NT2/D1 (cell line): Measurements from ENCODE around the gene HSDL2.

Experiments used
- DNase-seq: peaks from one replicate; pipeline ENCODE4 v3.0.0-alpha.2; 2011; ENCODE audit warnings: low read depth, low spot score
- H3K27me3 ChIP-seq: 2 replicates; pipeline ENCODE4 v1.6.0; 2011; ENCODE audit warnings: mild to moderate bottlenecking; ENCODE audit not compliant: insufficient read length, insufficient read depth
- H3K36me3 ChIP-seq: 2 replicates; pipeline ENCODE4 v1.6.1; 2011; ENCODE audit warnings: mild to moderate bottlenecking, low read length, mixed read lengths; ENCODE audit not compliant: insufficient read depth, insufficient read length
- H3K4me1 ChIP-seq: 2 replicates; pipeline ENCODE4 v1.5.1; 2011; ENCODE audit not compliant: insufficient read depth, insufficient read length
- H3K4me3 ChIP-seq: 2 replicates; pipeline ENCODE4 v1.5.1; 2011; ENCODE audit warnings: low read depth; ENCODE audit not compliant: insufficient read length
- H3K9ac ChIP-seq: 2 replicates; pipeline ENCODE4 v1.6.0; 2011; ENCODE audit warnings: low read depth; ENCODE audit not compliant: insufficient read length
- H3K9me3 ChIP-seq: 2 replicates; pipeline ENCODE4 v1.5.1; 2011; ENCODE audit warnings: mild to moderate bottlenecking, low read length; ENCODE audit not compliant: insufficient read depth
- SUZ12 ChIP-seq: IDR thresholded peaks from 2 replicates; pipeline ENCODE4 v1.6.1; 2011; ENCODE audit not compliant: insufficient read length, insufficient read depth; ENCODE audit errors: extremely low read depth
- YY1 ChIP-seq: IDR thresholded peaks from 2 replicates; pipeline ENCODE4 v1.6.1; 2011; ENCODE audit not compliant: insufficient read length, insufficient read depth
- ZNF274 ChIP-seq: IDR thresholded peaks from 2 replicates; pipeline ENCODE4 v1.6.1; 2011; ENCODE audit warnings: mild to moderate bottlenecking, low read depth, low read length

HSDL2 gene

DNA sequence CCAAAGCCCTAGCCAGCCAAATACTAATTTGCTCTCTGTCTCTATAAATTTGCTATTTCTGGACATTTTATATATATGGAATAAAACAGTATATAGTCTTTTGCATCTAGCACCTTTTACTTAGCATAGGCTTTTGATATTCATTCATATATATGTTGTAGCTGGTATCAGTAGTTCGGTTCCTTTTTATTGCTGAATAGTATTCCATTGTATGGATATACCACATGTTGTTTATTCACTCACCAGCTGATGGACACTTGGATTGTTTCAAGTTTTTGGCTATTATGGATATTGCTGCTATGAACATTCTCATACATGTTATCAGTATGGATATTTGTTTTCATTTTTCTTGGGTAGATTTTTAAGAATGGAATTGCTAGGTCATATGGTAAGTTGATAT is 82.9 kb downstream of the HSDL2 start:
- Histone ChIP-seq H3K36me3 (peaks cover 45% of the 10 kb centered on the region), H3K4me1 (no peaks in the 10 kb centered on the region), H3K4me3 (no peak overlapping the region), H3K9ac (no peak overlapping the region), H3K27me3 (no peaks in the 10 kb centered on the region), H3K9me3 (peaks cover 11% of the 10 kb centered on the region)
- no peak for DNase-seq
- no peak for TF ChIP-seq ZNF274
- TF ChIP-seq SUZ12 = no peak
- TF ChIP-seq YY1 = no peak

- TF ChIP-seq ZNF274 (no peak), SUZ12 (no peak)
- Histone ChIP-seq H3K27me3 (no peaks in the 10 kb centered on the region), H3K4me3 (no peak overlapping the region), H3K9ac (no peak overlapping the region), H3K36me3 (peaks cover 32% of the 10 kb centered on the region), H3K9me3 (peaks cover 11% of the 10 kb centered on the region), H3K4me1 (no peaks in the 10 kb centered on the region)
- no peak for DNase-seq
Observed at GRCh38 chr9:112465352-112465751, 85.4 kb downstream of the HSDL2 start.

- Histone ChIP-seq H3K4me1 (no peaks in the 10 kb centered on the region), H3K9ac (no peak overlapping the region), H3K36me3 (peaks cover 22% of the 10 kb centered on the region), H3K9me3 (peaks cover 7% of the 10 kb centered on the region; the same call in 1 of the 2 replicates), H3K4me3 (no peak overlapping the region), H3K27me3 (no peaks in the 10 kb centered on the region)
- no peak for DNase-seq
- TF ChIP-seq ZNF274 (no peak), SUZ12 (no peak), YY1 (no peak)
Observed at GRCh38 chr9:112472996-112473395, 93.1 kb downstream of the HSDL2 start.

GRCh38 chr9:112473986-112474385 is 94.1 kb downstream of the HSDL2 start:
- H3K4me1 ChIP-seq = no peaks in the 10 kb centered on the region
- TF ChIP-seq SUZ12 (no peak), ZNF274 (no peak), YY1 (no peak)
- H3K27me3 ChIP-seq = no peaks in the 10 kb centered on the region
- H3K9me3 ChIP-seq = peaks cover 7% of the 10 kb centered on the region; the same call in 1 of the 2 replicates
- DNase-seq = no peak
- no peak overlapping the region for H3K9ac ChIP-seq
- peaks cover 20% of the 10 kb centered on the region for H3K36me3 ChIP-seq
- H3K4me3 ChIP-seq = no peak overlapping the region

DNA sequence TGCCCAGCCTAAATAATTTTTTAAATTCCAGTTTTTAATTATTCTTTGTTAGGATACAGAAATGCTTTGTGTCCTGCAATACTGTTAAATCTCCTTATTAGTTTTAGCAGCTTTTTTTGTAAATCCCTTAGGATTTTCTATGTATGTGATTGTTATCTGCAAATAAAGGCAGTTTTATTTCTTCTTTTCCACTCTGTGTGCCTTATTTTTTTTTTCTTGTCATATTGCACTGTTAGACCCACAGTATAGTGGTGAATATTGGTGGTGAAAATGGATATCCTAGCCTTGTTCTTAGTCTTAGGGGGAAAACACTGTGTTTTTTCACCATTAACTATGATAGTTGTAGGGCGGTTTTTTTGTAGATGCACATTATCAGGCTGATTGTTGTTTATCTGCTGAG is 95.4 kb downstream of the HSDL2 start:
- peaks cover 7% of the 10 kb centered on the region; the same call in 1 of the 2 replicates for H3K9me3 ChIP-seq
- H3K9ac ChIP-seq = no peak overlapping the region
- H3K36me3 ChIP-seq = peaks cover 20% of the 10 kb centered on the region
- no peak for TF ChIP-seq YY1
- no peak for TF ChIP-seq SUZ12
- no peak for TF ChIP-seq ZNF274
- H3K4me3 ChIP-seq = no peak overlapping the region
- H3K27me3 ChIP-seq = no peaks in the 10 kb centered on the region
- H3K4me1 ChIP-seq = no peaks in the 10 kb centered on the region
- DNase-seq = no peak

DNA sequence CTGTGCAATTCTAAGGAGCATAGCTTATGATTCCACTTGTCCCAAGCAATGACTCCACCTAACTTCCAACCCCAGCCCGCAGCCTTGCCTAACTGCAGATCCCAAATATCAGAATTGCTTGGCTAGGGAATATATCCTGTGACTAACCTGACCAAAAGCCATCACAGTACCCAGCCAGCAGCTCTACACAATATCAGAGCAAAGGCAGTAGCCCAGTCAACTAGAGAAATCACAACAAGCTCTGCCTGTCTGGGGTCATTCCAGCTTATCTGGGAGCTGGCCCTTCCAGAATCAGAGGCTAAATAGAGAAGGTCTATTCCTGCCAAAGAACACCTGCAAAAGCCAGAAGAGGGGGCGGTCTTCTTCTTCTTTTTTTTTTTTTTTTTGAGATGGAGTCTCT is 97.4 kb downstream of the HSDL2 start:
- TF ChIP-seq YY1 (no peak), SUZ12 (no peak), ZNF274 (no peak)
- peaks cover 7% of the 10 kb centered on the region; the same call in 1 of the 2 replicates for H3K9me3 ChIP-seq
- no peak for DNase-seq

GRCh38 chr9:112479221-112479620 is 99.3 kb downstream of the HSDL2 start:
- Histone ChIP-seq H3K9ac (no peak overlapping the region), H3K4me3 (no peak overlapping the region), H3K4me1 (no peaks in the 10 kb centered on the region), H3K9me3 (peaks cover 7% of the 10 kb centered on the region; the same call in 1 of the 2 replicates), H3K27me3 (no peaks in the 10 kb centered on the region), H3K36me3 (peaks cover 13% of the 10 kb centered on the region)
- DNase-seq = no peak
- TF ChIP-seq YY1 (no peak), SUZ12 (no peak)

More for the DNA sequence above, 97.4 kb downstream of the HSDL2 start:
- H3K4me1 ChIP-seq = no peaks in the 10 kb centered on the region
- no peak overlapping the region for H3K9ac ChIP-seq
- H3K36me3 ChIP-seq = peaks cover 11% of the 10 kb centered on the region
- H3K4me3 ChIP-seq = no peak overlapping the region
- H3K27me3 ChIP-seq = no peaks in the 10 kb centered on the region

DNA sequence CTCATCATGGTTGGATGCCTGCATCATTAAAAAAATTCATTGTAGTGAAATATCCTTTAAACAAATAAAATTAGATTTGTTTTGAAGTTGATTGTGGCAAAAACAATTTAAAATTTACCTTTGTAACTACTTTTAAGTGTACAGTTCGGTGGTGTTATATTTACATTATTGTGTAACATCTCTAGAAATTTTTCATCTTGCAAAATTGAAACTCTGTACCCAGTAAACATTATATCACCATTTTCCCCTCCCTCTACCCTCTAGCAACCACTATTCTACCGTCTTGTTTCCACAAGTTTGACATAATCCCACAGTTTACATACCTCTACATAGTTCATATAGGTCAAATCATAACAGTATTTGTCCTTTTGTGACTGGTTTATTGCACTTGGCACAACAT is 104.7 kb downstream of the HSDL2 start:
- H3K4me3 ChIP-seq = no peak overlapping the region
- H3K4me1 ChIP-seq = peaks cover 3% of the 10 kb centered on the region
- no peaks in the 10 kb centered on the region for H3K9me3 ChIP-seq
- TF ChIP-seq YY1 (no peak), SUZ12 (no peak), ZNF274 (no peak)
- H3K27me3 ChIP-seq = no peaks in the 10 kb centered on the region
- DNase-seq = no peak
- peaks cover 4% of the 10 kb centered on the region for H3K36me3 ChIP-seq
- no peak overlapping the region for H3K9ac ChIP-seq
